ENCODE data around the gene PHKG1. TPM values are rescaled to one million over a fixed set of nuclear protein-coding genes. Genes with fewer than 3 reads are reported as not detected.
"Not testable (repeated sequence)": the region's sequence is repeated elsewhere in the genome, so short reads cannot be mapped to it uniquely, and the experiment has no call there.

Gene PHKG1
- total RNA-seq, 4 donors from 2014 or later: 0.31 to 2.7 (median 0.57) TPM; not detected in 1

- TF ChIP-seq, protein P1, sequence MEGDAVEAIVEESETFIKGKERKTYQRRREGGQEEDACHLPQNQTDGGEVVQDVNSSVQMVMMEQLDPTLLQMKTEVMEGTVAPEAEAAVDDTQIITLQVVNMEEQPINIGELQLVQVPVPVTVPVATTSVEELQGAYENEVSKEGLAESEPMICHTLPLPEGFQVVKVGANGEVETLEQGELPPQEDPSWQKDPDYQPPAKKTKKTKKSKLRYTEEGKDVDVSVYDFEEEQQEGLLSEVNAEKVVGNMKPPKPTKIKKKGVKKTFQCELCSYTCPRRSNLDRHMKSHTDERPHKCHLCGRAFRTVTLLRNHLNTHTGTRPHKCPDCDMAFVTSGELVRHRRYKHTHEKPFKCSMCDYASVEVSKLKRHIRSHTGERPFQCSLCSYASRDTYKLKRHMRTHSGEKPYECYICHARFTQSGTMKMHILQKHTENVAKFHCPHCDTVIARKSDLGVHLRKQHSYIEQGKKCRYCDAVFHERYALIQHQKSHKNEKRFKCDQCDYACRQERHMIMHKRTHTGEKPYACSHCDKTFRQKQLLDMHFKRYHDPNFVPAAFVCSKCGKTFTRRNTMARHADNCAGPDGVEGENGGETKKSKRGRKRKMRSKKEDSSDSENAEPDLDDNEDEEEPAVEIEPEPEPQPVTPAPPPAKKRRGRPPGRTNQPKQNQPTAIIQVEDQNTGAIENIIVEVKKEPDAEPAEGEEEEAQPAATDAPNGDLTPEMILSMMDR (IDR thresholded peaks at IDR 0.05): no peak
- TF ChIP-seq POLR2A (IDR thresholded peaks at IDR 0.05): no peak
These were observed 4.9 kb upstream of the PHKG1 start for GRCh38 chr7:56097700-56098099.

DNA sequence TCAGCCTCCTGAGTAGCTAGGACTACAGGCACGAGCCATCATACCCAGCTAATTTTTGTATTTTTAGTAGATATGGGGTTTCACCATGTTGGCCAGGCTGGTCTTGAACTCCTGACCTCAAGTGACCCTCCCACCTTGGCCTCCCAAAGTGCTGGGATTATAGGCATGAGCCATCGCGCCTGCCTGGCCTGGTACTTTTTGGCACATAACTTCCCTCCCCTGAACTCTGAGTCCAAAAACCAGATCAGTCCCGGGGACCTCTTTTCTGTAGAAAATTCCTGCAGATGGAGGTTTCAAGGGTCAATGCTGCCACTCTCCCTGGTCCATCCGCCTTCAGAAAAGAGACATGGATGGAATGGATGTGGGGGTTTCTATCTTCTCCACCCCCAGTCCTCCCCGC, 364 bp downstream of the PHKG1 start:
- WGBS, 2 donors: 29 to 37% methylated on average over 5 to 6 of the region's 6 CpGs
- Histone ChIP-seq H3K27ac (peak overlapping the region in 3 of 4 donors; percentile 64 to 70 (median 68)), H3K4me3 (peak overlapping the region in 2 of 4 donors; percentile 3 to 45), H3K4me1 (peaks cover 0 to 22% (median 17%) of the 10 kb centered on the region in 3 donors), H3K36me3 (peaks cover 0 to 17% (median 3%) of the 10 kb centered on the region in 3 donors)
- intact Hi-C loops (cut with DNase I); H3K9me3 ChIP-seq; H3K27me3 ChIP-seq; DNase-seq: not testable (repeated sequence)

More at GRCh38 chr7:56097700-56098099, 4.9 kb upstream of the PHKG1 start:
- Histone ChIP-seq H3K4me1 (peaks cover 0 to 20% (median 7%) of the 10 kb centered on the region in 3 donors), H3K27ac (no peak overlapping the region), H3K9me3 (no peaks in the 10 kb centered on the region), H3K27me3 (no peaks in the 10 kb centered on the region), H3K4me3 (no peak overlapping the region), H3K36me3 (peaks cover 12 to 43% (median 20%) of the 10 kb centered on the region in 3 donors)
- intact Hi-C loops (cut with DNase I): no loop called here
- 39 to 50% methylated on average over 5 of the region's 5 CpGs for WGBS, 2 donors
- DNase-seq: no peak

DNA sequence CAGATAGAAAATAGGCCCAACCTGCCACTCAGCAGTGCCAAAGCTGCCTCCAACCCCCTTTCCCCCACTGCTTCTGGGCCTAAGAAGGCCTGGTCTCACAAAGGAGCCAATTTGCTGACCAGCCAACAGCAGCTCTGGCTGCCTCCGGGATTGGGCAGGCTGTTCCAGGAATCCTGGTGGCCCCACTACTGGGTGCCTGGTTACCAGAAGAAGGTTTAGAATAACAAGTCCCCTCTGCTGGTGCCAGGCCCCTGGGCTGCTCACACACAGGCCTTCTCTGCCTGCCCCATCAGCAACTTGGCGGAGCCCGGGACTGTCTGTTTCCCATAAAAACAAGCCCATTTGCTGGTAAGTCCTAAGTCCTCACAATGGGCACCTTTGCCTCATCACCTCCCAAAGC, 1.2 kb downstream of the PHKG1 start:
- intact Hi-C loops (cut with DNase I): no loop called here
- no peaks in the 10 kb centered on the region for H3K9me3 ChIP-seq
- H3K4me3 ChIP-seq: no peak overlapping the region
- DNase-seq: no peak
- peaks cover 0 to 25% (median 3%) of the 10 kb centered on the region in 3 donors for H3K36me3 ChIP-seq
- TF ChIP-seq, protein P1 (IDR thresholded peaks at IDR 0.05): no peak
- TF ChIP-seq POLR2A (IDR thresholded peaks at IDR 0.05): no peak
- peaks cover 0 to 22% (median 17%) of the 10 kb centered on the region in 3 donors for H3K4me1 ChIP-seq
- WGBS, 2 donors: 28 to 48% methylated on average over 2 to 3 of the region's 3 CpGs
- H3K27ac ChIP-seq: peak overlapping the region; percentile 11 to 70 (median 66)
- H3K27me3 ChIP-seq: no peaks in the 10 kb centered on the region

DNA sequence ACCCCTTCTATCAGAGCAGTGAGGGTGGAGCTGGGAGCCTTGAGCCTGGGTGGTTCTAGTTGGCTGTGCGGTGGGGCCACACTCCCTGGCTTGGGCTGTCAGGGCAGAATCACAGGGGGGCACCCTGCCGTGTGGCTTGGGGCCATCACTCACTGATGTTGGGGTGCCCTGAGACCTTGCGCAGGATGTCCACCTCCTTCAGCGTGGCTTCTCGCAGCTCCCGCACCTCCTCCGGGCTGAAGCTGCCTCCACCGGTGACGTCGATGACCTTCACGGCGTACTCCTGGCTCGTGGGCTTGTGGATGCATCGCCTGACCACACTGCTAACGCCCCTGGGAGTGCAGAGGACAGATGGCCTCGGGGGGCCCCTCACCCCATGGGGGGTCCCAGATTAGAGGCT, 5.3 kb downstream of the PHKG1 start:
- TF ChIP-seq POLR2A (IDR thresholded peaks at IDR 0.05): no peak
- TF ChIP-seq, protein P1 (IDR thresholded peaks at IDR 0.05): no peak
- Histone ChIP-seq H3K27ac (no peak overlapping the region), H3K4me1 (peaks cover 0 to 19% (median 14%) of the 10 kb centered on the region in 3 donors), H3K27me3 (no peaks in the 10 kb centered on the region), H3K36me3 (peaks cover 0 to 40% (median 3%) of the 10 kb centered on the region in 3 donors), H3K4me3 (no peak overlapping the region), H3K9me3 (no peaks in the 10 kb centered on the region)
- DNase-seq: no peak
- 60 to 94% methylated on average over 1 to 6 of the region's 16 CpGs for WGBS, 2 donors
- intact Hi-C loops (cut with DNase I): no loop called here

- WGBS, 2 donors: 94% methylated on average over 5 to 7 of the region's 7 CpGs
- Histone ChIP-seq H3K4me3 (no peak overlapping the region), H3K9me3 (no peaks in the 10 kb centered on the region)
These were observed 6.0 kb downstream of the PHKG1 start for GRCh38 chr7:56086761-56087160.

More at GRCh38 chr7:56086761-56087160, 6.0 kb downstream of the PHKG1 start:
- H3K27me3 ChIP-seq: no peaks in the 10 kb centered on the region
- no peak for TF ChIP-seq POLR2A (IDR thresholded peaks at IDR 0.05)
- TF ChIP-seq, protein P1 (IDR thresholded peaks at IDR 0.05): no peak
- no peak for DNase-seq
- H3K27ac ChIP-seq: no peak overlapping the region
- peaks cover 0 to 47% (median 3%) of the 10 kb centered on the region in 3 donors for H3K36me3 ChIP-seq
- intact Hi-C loops (cut with DNase I): no loop called here
- peaks cover 0 to 13% (median 9%) of the 10 kb centered on the region in 3 donors for H3K4me1 ChIP-seq

Measured in esophagus squamous epithelium (tissue), 5 donors.